HG02884 (cell line): ENCODE data around the gene DDX56.
A peak's percentile ranks its signal among the peaks of the same experiment; 100 is the strongest.
"Not testable (repeated sequence)": the region's sequence is repeated elsewhere in the genome, so short reads cannot be mapped to it uniquely, and the experiment has no call there.

Source experiments
- ATAC-seq: cut with Tn5 transposase; IDR thresholded peaks from one replicate; pipeline ENCODE4 v1.9.1; 2021; ENCODE audit warnings: mild to moderate bottlenecking, moderate library complexity; ENCODE audit not compliant: unreplicated experiment

Gene DDX56

GRCh38 chr7:44597181-44597580 lies 23.5 kb upstream of the DDX56 start:
- not testable (repeated sequence) for ATAC-seq

- no peak for ATAC-seq
Observed at GRCh38 chr7:44595934-44596635, 22.4 kb upstream of the DDX56 start.

GRCh38 chr7:44590910-44591309 lies 17.2 kb upstream of the DDX56 start:
- no peak for ATAC-seq

- no peak for ATAC-seq
Observed at GRCh38 chr7:44587843-44588711, 14.4 kb upstream of the DDX56 start.

DNA sequence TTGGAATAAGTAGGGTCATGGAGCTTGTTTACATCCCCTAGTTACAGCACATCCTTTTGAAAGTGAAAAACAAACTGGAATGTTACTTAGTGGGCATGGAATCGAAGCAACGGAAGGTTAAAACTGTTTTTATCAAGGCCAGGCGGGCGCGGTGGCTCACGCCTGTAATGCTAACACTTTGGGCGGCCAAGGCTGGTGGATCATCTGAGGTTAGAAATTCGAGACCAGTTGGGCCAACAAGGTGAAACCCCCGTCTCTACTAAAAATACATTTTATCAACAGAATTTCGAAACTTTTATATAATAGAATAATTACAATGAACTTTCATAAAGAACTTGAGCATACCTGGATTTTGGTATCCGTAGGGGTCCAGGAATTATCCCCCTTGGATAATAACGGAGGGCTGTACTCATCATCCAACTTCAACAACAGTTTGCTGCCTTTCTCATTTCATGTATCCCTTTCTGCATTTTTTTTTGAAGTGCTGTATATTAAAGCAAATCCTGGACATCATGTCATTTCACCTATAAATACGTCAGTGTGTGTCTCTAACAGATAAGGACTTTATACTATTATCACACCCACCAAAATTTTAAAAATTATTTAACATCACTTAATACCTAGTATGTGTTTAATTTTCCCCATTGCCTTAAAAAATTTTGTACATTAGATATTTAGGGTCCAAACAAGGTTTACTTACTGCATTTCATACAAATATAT lies 9.6 kb upstream of the DDX56 start:
- ATAC-seq, result no peak

DNA sequence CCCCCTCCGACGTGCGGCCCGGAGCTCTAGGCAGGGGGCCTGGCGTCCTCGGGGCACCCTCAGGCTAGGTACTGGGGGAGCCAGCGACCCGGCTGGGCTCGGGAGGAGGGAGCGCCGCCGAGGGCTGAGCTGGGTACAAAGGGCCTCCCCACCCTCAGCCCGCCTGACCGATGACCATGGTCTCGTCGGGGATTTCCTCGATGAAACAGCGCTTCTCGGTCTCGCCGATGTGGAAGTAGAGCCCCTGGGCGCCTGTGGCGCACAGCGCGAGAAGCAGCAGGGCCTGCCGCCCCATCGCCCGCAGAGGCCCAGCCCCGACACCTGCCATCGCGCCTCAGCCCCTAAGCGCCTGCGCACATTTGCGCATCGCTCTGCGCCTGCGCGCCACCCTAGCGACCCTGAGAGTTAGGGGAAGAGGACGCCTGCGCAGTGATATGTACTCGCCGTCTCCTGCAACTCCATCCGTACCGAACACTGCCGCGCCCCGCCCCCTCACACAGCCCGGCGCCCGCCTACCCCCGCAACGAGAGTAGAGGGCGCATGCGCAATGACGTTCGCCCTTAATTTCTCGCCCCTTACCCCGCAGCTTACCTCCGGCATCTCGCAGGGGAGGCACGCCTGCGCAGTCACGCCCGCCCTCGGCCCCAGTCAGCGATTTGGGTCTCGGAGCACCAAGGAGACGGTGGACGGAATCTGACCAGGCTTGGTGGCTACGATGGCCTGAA lies 8.3 kb upstream of the DDX56 start, which contains the start of gene TMED4:
TSS of gene TMED4 (minus strand) at position 353 of the 725 bp plus-strand sequence. CDS start at position 328, 25 bp downstream.
- ATAC-seq, result peak; percentile 76

DNA sequence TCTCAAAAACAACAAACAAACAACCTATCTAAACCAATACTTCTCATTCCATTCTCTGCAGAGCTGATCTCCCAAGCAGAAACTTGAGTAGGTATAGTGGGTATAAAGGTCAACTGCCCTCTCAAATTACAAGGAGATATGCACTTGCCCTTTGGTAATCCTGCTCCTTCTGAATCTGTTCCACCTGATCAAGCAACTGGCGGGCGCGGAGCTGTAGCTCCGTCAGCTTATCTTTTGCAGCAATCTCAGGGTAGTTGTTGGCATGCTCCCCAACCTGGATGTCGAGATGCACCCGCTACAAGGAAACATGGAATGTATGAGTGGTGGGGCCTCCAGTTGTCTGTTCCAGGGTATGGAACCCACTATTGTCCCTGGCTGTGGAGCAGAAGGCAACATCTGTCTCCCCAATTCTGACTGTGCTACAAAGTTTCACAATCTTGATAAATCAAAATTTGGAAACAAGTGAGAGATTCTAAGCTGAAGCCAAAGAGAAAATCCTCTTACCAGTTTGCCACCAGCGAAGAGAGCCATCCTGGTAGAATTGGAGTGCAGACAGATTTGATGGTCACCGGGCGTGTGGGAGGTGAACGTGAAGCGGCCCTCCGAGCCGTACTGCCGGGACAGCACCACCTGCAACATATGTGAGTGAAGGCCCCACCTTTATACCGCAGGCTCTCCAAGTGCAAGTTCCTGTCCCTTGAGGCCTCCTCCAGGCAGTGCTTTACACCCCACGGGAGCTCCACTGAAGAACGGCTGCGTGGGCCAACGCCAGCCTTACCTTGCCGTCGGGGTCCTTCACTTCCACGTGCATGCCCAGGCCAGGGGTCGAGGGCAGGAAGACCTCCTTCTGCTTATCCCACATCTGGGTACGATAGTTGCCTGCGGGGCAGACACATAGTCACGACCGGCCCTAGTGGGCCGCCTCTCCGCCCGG lies 7.5 kb upstream of the DDX56 start:
- ATAC-seq, result peak; percentile 32

DNA sequence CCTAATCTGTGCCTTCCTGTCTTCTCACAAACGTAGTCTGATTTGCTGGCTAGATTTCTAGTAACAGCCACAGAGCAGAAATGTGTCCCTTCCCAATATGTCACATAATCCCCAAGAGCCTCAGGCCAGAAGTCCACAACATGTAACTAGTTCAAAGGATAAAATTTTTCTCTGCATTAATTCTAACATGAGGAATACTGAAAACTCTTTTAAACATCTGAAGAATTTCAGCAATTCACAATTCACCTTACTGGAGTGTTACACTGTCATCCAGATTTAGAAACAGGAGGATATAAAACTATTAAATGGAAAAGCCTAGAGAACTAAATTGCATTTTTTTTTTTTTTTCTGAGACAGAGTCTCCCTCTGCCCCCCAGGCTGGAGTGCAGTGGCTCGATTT lies 2.5 kb upstream of the DDX56 start:
- no peak for ATAC-seq

DNA sequence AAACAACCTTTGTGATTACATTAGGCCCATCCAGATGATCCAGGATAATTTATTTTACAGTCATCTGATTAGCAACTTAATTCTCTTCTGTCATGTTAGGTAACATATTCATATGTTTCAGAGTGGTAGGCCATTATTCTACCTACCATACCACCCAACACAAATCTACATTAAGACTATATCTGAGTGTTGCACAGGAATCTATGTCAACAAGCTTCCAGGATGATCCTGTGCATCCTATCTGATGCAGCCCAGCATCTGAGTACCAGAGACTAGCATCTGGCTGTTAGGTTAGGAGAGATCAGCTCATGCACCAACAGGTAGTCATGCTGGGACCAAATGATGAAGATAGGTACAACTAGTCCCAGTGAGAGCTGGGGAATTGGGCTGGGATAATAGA lies 1.3 kb upstream of the DDX56 start:
- no peak for ATAC-seq

- no peak for ATAC-seq
Observed at GRCh38 chr7:44574287-44574872, 672 bp upstream of the DDX56 start.

DNA sequence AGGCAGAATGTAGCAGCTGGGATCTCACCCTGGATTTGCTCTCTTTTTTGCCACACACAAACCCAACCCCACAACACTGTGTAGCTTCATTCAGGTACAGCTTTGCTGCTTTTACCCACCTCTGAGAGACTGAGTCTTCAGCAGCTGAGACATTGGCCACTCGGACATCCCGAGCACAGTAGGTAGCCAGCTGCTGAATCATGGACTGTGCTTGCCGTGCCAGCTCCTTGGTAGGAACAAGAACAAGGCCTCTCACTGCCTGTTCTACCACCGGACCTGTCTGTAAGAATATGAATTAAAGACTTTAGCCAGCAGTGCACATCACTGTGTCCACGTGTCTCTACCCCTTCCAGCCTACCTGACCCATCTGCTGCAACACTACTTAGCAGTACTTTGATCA lies 937 bp downstream of the DDX56 start:
- ATAC-seq, result no peak

- no peak for ATAC-seq
Observed at GRCh38 chr7:44569959-44570358, 3.7 kb downstream of the DDX56 start.

DNA sequence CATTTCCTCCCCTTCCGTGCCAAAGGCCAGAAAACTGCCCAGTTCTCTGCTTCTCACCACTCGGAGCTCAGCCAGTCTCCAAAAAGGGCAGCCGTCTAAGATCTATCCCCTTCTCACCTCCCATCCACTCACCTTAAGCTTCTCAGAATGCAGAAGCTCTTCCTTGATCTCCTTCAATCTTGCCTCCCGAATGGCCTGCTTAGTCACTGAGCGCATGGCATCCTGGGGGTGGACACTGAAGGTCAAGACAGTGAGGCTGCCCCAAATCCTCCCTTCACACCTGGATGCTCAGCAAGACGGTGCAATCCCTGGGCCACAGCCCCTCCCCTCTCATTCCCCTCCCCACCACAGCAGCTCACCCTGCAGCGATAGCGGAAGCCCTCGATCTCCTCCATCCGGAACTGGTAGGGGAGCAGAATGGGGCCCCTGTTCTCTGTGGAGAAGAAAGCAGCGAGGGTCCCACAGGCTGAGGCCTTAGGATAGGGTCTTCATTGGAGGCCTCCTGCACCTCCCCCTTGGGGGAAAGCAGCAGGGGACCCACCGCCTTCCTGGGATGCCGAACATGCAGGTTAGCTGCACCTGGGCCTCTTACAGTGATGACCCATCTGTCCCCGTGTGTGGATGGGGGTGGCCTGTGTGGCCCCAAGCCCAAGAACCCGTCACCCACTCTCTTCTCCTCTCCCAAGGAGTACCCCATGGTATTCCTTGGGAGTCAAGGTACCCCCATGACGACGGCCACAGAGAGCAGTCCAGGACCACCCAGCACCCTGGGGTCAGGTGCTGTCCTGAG lies 4.7 kb downstream of the DDX56 start:
- ATAC-seq, result no peak

DNA sequence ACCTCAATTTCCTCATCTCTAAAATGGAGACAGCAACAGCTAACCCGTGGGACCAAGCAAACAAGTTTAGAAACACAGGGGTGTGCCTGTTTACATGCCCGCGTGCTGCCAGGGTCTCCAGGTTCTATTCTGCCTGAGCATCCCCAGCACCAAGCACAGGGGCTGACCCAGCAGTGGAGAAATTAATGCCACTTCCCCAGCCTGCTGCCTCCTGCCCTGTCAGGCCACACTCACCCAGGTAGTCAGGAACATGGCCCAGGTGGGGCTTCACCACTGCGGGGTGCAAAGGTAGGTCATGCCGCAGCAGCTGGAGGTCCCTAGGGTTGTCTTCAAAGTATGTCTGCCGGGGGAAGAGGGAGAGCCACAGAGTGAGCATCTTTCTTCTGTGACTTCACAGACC lies 5.8 kb downstream of the DDX56 start:
- no peak for ATAC-seq

GRCh38 chr7:44566680-44567079 lies 7.0 kb downstream of the DDX56 start:
- no peak for ATAC-seq

GRCh38 chr7:44565795-44566559 lies 7.7 kb downstream of the DDX56 start:
- ATAC-seq, result no peak

DNA sequence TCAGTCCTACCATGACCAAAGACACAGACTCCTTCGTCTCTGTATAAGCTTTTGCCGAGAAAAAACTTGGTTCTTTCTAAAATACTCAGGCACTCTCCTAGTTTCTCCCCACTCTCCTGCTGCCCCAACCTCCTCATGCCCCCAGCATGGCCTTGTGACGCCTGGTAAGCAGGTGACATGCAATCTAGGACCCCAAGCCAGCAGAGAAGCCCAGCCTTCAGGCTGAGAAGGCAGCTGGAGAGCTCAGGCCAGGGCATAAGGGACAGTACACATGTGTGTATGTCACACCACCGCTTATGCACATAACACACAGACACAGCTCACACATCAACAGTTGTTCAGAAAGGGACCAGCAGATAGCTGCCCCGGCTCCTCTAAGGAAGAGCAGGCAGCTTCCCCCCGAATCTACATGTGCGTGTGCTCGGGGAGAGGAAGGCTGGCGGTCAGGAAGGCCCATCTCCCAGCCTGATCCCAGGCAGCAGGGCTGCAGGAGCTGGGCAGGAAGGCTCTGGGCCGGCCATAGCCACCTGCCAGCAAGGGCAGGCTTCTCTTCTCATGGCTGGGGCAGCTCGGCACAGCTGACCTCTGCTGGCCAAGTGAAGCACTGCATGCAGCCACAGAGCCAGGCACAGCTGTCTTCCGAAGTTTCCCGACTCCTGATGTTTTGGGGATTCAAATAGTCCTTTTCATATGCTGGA lies 8.5 kb downstream of the DDX56 start:
- ATAC-seq, result no peak
